K562 (cell line): Measurements from ENCODE around the gene LIMS1. TPM values are rescaled to one million over a fixed set of nuclear protein-coding genes. Genes with fewer than 3 reads are reported as not detected.

Source experiments
- ATAC-seq: fragments of 200-7000 bp; cut with Tn5 transposase; 3 replicates; pipeline ENCODE4 v1.9.1; 2020; ENCODE audit warnings: moderate library complexity
- BruUV-seq: library from RNA; stranded (reverse); fragments of 400-500 nt; replicated peaks from 2 replicates; lab custom pipeline; 2021; lab: Mats Ljungman, UMichigan
- CTCF ChIA-PET: fragments of 300-600 bp; formaldehyde crosslinking; extraction: SDS; loops from one replicate; lab custom pipeline; 2021; ENCODE audit warnings: low intra/inter-chr PET ratio; lab: Yijun Ruan, JAX
- POLR2A ChIA-PET: fragments of 300-600, 350-650 bp; sonication (Branson Sonifier 250); formaldehyde crosslinking; extraction: SDS; loops from one replicate; lab custom pipeline; 2021; ENCODE audit warnings: antibody characterized with exemption, inconsistent platforms; lab: Yijun Ruan, JAX
- DNase-seq, 4 experiments: peaks; one replicate each; pipeline versions ENCODE4 v3.0.0 to v3.0.0-alpha.2; 2011 to 2018; ENCODE audit warnings: low spot score in 3 of 4, mixed read lengths in 3 of 4; ENCODE audit errors: extremely low read depth in 1 of 4
- FAIRE-seq: peaks from 2 replicates; lab custom pipeline; 2011; peaks lifted over from hg19 to GRCh38; lab: Jason Lieb, UNC
- H2AFZ ChIP-seq: 2 replicates; pipeline ENCODE4 v1.6.0; 2011; ENCODE audit warnings: low read depth, low read length, control low read depth, inconsistent platforms
- H3K27ac ChIP-seq: fragments of 200-600 bp; 3 replicates; pipeline ENCODE4 v1.8.0; 2011; ENCODE audit warnings: low read depth, mild to moderate bottlenecking, control low read depth, inconsistent platforms, low read length, moderate library complexity, mixed read lengths; ENCODE audit errors: extremely low read depth
- H3K27me3 ChIP-seq, 2 experiments: fragments of 300-600 bp in 1 of 2; 2 replicates in 1 of 2; 3 replicates in 1 of 2; pipeline versions ENCODE4 v1.6.0 to v1.8.0; 2011; ENCODE audit warnings: inconsistent platforms in 2 of 2, low read length in 2 of 2, mild to moderate bottlenecking in 1 of 2, mixed read lengths in 1 of 2, moderate library complexity in 1 of 2; ENCODE audit not compliant: control insufficient read depth in 2 of 2, insufficient read depth in 2 of 2
- H3K36me3 ChIP-seq: fragments of 300-600 bp; 3 replicates; pipeline ENCODE4 v1.8.0; 2011; ENCODE audit warnings: mild to moderate bottlenecking, low read length, inconsistent platforms; ENCODE audit not compliant: control insufficient read depth, insufficient read depth
- H3K4me1 ChIP-seq, 2 experiments: fragments of 200-600 bp in 1 of 2; replicated peaks in 1 of 2; 2 replicates in 1 of 2; 3 replicates in 1 of 2; pipeline versions ENCODE4 v1.5.1 to v1.8.0; 2011; ENCODE audit warnings: inconsistent platforms in 2 of 2, low read length in 2 of 2, mild to moderate bottlenecking in 1 of 2, mixed read lengths in 1 of 2, moderate library complexity in 1 of 2; ENCODE audit not compliant: control insufficient read depth in 2 of 2, insufficient read depth in 2 of 2
- H3K4me2 ChIP-seq: 2 replicates; pipeline ENCODE4 v1.6.1; 2011; ENCODE audit warnings: low read length, control low read depth, inconsistent platforms, mixed read lengths; ENCODE audit not compliant: insufficient read depth
- H3K4me3 ChIP-seq: fragments of 200-600 bp; sonication (generic), shearing (Covaris generic); 2 replicates; pipeline ENCODE4 v1.5.1; 2016; ENCODE audit warnings: control low read depth, inconsistent platforms
- H3K79me2 ChIP-seq: fragments of 200-600 bp; 3 replicates; pipeline ENCODE4 v1.8.0; 2011; ENCODE audit warnings: low read length, inconsistent platforms; ENCODE audit not compliant: control insufficient read depth, insufficient read depth
- H3K9ac ChIP-seq, 2 experiments: 2 replicates each; pipeline versions ENCODE4 v1.6.0 to v1.6.1; 2011; ENCODE audit warnings: low read depth in 2 of 2, low read length in 2 of 2, control low read depth in 1 of 2, inconsistent platforms in 1 of 2, mild to moderate bottlenecking in 1 of 2, mixed read lengths in 1 of 2; ENCODE audit not compliant: insufficient read depth in 1 of 2
- H3K9me1 ChIP-seq: one replicate; pipeline ENCODE4 v1.6.0; 2011; ENCODE audit warnings: inconsistent platforms, mild to moderate bottlenecking, low read length, moderate library complexity; ENCODE audit not compliant: control insufficient read depth, insufficient read depth
- H3K9me3 ChIP-seq: replicated peaks from 2 replicates; pipeline ENCODE4 v1.5.1; 2011; ENCODE audit warnings: low read depth, low read length, inconsistent platforms; ENCODE audit not compliant: control insufficient read depth, insufficient read depth
- H4K20me1 ChIP-seq: replicated peaks from 2 replicates; pipeline ENCODE4 v1.6.1; 2011; ENCODE audit warnings: low read length, inconsistent platforms, mixed read lengths; ENCODE audit not compliant: control insufficient read depth, insufficient read depth
- ASH1L ChIP-seq: fragments of 450-650 bp; IDR thresholded peaks from 2 replicates; pipeline ENCODE4 v1.6.1; 2018; ENCODE audit warnings: borderline replicate concordance, mild to moderate bottlenecking, low read depth; ENCODE audit not compliant: partially characterized antibody
- ATF6 ChIP-seq: sonication (generic); formaldehyde crosslinking; IDR thresholded peaks from 2 replicates; pipeline ENCODE4 v1.4.0; 2020; ENCODE audit warnings: mild to moderate bottlenecking, missing genetic modification reagents
- CAMTA2 ChIP-seq: fragments of 250-450 bp; sonication (Bioruptor Pico); conservative IDR thresholded peaks from 2 replicates; pipeline ENCODE4 v1.5.1; 2022
- E2F4 ChIP-seq: sonication (generic); formaldehyde crosslinking; IDR thresholded peaks from 2 replicates; pipeline ENCODE4 v1.8.0; 2022; ENCODE audit warnings: mild to moderate bottlenecking, low read depth, missing genetic modification reagents
- FOXP1 ChIP-seq: sonication (generic); formaldehyde crosslinking; IDR thresholded peaks from 2 replicates; pipeline ENCODE4 v1.8.0; 2022; ENCODE audit warnings: mild to moderate bottlenecking, missing genetic modification reagents
- HDAC2 ChIP-seq: fragments of 450-650 bp; IDR thresholded peaks from 2 replicates; pipeline ENCODE4 v1.6.1; 2016; ENCODE audit warnings: mild to moderate bottlenecking
- HIVEP1 ChIP-seq: fragments of 250-450 bp; sonication (Bioruptor Pico); IDR thresholded peaks from 2 replicates; pipeline ENCODE4 v1.4.0; 2020; ENCODE audit warnings: mild to moderate bottlenecking
- NFE2L1 ChIP-seq: fragments of 450-650 bp; IDR thresholded peaks from 2 replicates; pipeline ENCODE4 v1.6.1; 2016; ENCODE audit warnings: missing genetic modification characterization, low read depth, mild to moderate bottlenecking, missing compliant biosample characterization, moderate library complexity, borderline replicate concordance
- POU5F1 ChIP-seq: fragments of 150-350 bp; IDR thresholded peaks from 2 replicates; pipeline ENCODE4 v1.6.1; 2014; ENCODE audit warnings: borderline replicate concordance, low read length, low read depth, mild to moderate bottlenecking; ENCODE audit not compliant: partially characterized antibody
- SETDB1 ChIP-seq: IDR thresholded peaks from one replicate; pipeline ENCODE4 v1.6.1; 2012; ENCODE audit warnings: low read length, control low read depth, inconsistent platforms
- TAF15 ChIP-seq: fragments of 200-400 bp; formaldehyde crosslinking; IDR thresholded peaks from 2 replicates; pipeline ENCODE4 v1.6.1; 2017; ENCODE audit warnings: mild to moderate bottlenecking, low read depth, low read length, moderate library complexity
- ZNF274 ChIP-seq: IDR thresholded peaks from 2 replicates; pipeline ENCODE4 v1.6.1; 2011; ENCODE audit warnings: low read depth, mild to moderate bottlenecking, low read length, moderate library complexity, borderline replicate concordance
- ZNF518B ChIP-seq: fragments of 250-450 bp; sonication (Bioruptor Pico); IDR thresholded peaks from 2 replicates; pipeline ENCODE4 v1.5.0; 2021; ENCODE audit warnings: mild to moderate bottlenecking, moderate library complexity
- ZSCAN32 ChIP-seq: fragments of 450-650 bp; formaldehyde crosslinking; IDR thresholded peaks from 2 replicates; pipeline ENCODE4 v1.4.0; 2020; ENCODE audit warnings: mild to moderate bottlenecking, moderate library complexity
- WGBS: fragments of 100-300 bp; shearing (Covaris generic); methylation state at CpG from one replicate; pipeline ENCODE4 v1.1.6; 2016; ENCODE audit warnings: low coverage, mixed read lengths; ENCODE audit not compliant: insufficient coverage; ENCODE audit errors: missing lambda C conversion rate; 5-methylcytosine and 5-hydroxymethylcytosine counted together
- in situ Hi-C: fragments of 300-500 bp; cut with MboI; formaldehyde crosslinking; loops from 4 replicates; pipeline ENCODE4 v1.15.0; 2018; ENCODE audit warnings: inconsistent platforms, mixed read lengths
- intact Hi-C: fragments of 100-400 bp; cut with micrococcal nuclease; formaldehyde crosslinking; loops from 2 replicates; pipeline ENCODE4 v1.14.2; 2022
- polyA plus RNA-seq, 8 experiments: library from polyadenylated mRNA; depleted of rRNA in 4 of 8; stranded (reverse) in 5 of 8; unstranded in 3 of 8; fragments of >200 nt; fragmentation: Nextera tagmentation in 2 of 8; fragmentation: Illumina TruSeq in 1 of 8; extraction: Ambion mirVana in 2 of 8; extraction: Trizol in 1 of 8; gene quantifications; 2 replicates each; pipeline versions ENCODE4 v1.2.1 to v1.2.3, GENCODE V29; 2011 to 2014; ENCODE audit warnings: inconsistent platforms in 1 of 8, missing spikeins in 1 of 8
- total RNA-seq, 7 experiments: library from RNA; depleted of rRNA in 6 of 7; stranded (reverse); fragments of >200 nt in 6 of 7; fragmentation: Illumina TruSeq in 2 of 7; extraction: Trizol in 2 of 7; gene quantifications; 2 replicates each; pipeline versions ENCODE4 v1.2.1 to v1.2.3, GENCODE V29; 2011 to 2021; ENCODE audit warnings: low replicate concordance in 1 of 7

The LIMS1 gene
- total and polyA plus RNA-seq, 9 of the 15 experiments (the other 6 are each of a cell fraction or from before 2014, with no cell fraction given): 52.8 to 134 (median 81.0) TPM

GRCh38 chr2:108704871-108705270 lies 170.6 kb downstream of the LIMS1 start:
- intact Hi-C loops: no loop called here
- no peak overlapping the region for H3K4me2 ChIP-seq
- no peak for FAIRE-seq
- TF ChIP-seq NFE2L1 (tag) (no peak), TAF15 (no peak), E2F4 (CRISPR knock-in tag) (no peak), POU5F1 (no peak), SETDB1 (no peak), FOXP1 (CRISPR knock-in tag) (no peak), ZNF518B (no peak), ATF6 (CRISPR knock-in tag) (no peak), HIVEP1 (no peak), HDAC2 (no peak), CAMTA2 (CRISPR knock-in tag) (no peak), ASH1L (no peak), ZSCAN32 (no peak), ZNF274 (no peak)
- TF ChIP-seq, all 486 proteins: peak for 0
- ATAC-seq (no peak), DNase-seq (no peak)
- Histone ChIP-seq H3K27ac (no peak overlapping the region), H4K20me1 (no peaks in the 10 kb centered on the region), H3K4me3 (no peak overlapping the region), H3K27me3 (no peaks in the 10 kb centered on the region), H3K9ac (no peak overlapping the region), H3K9me3 (no peaks in the 10 kb centered on the region), H3K79me2 (no peaks in the 10 kb centered on the region), H3K4me1 (no peaks in the 10 kb centered on the region; a peak in 1 of 5 replicates), H3K36me3 (no peaks in the 10 kb centered on the region), H3K9me1 (no peaks in the 10 kb centered on the region), H2AFZ (no peak overlapping the region)
- ChIA-PET POLR2A (no interaction called here), CTCF (no interaction called here)
- 0% methylated on average over 1 of the region's 1 CpG for WGBS
- in situ Hi-C loops: no loop called here
- no TSS peak for BruUV-seq
